Sigmoid colon (tissue), 7 donors: Measurements from ENCODE around the gene MED13L. TPM values are rescaled to one million over a fixed set of nuclear protein-coding genes. Genes with fewer than 3 reads are reported as not detected.
A peak's percentile ranks its signal among the peaks of the same experiment; 100 is the strongest.

ENCODE experiments used
- DNase-seq: peaks from one replicate; pipeline ENCODE4 v3.0.0-alpha.2; 2019
- H3K27ac ChIP-seq, 4 donors: fragments of 200-600 bp; sonication (generic); one replicate each; pipeline ENCODE4 v1.5.1; 2016 to 2019; ENCODE audit warnings: mild to moderate bottlenecking in 1 of 4
- H3K27me3 ChIP-seq, 3 donors: fragments of 200-600 bp; sonication (generic); one replicate each; pipeline ENCODE4 v1.5.1; 2019; ENCODE audit warnings: mild to moderate bottlenecking in 1 of 3
- H3K36me3 ChIP-seq, 4 donors: fragments of 200-600 bp; sonication (generic); one replicate each; pipeline ENCODE4 v1.5.1; 2016 to 2019
- H3K4me1 ChIP-seq, 4 donors: fragments of 200-600 bp; sonication (generic); one replicate each; pipeline ENCODE4 v1.5.1; 2017 to 2019
- H3K4me3 ChIP-seq, 4 donors: fragments of 200-600 bp; sonication (generic); one replicate each; pipeline ENCODE4 v1.5.1; 2017 to 2019; ENCODE audit warnings: mild to moderate bottlenecking in 2 of 4, moderate library complexity in 1 of 4
- H3K9me3 ChIP-seq, 4 donors: fragments of 200-600 bp in 3 of 4; sonication (generic) in 3 of 4; one replicate each; pipeline versions ENCODE4 v1.5.1 to v1.6.1; 2013 to 2019
- CTCF ChIP-seq, 4 experiments: fragments of 450-650 bp in 3 of 4; fragments of 200-600 bp in 1 of 4; IDR thresholded peaks; one replicate each; pipeline ENCODE4 v1.5.1; 2016 to 2019; ENCODE audit warnings: antibody characterized with exemption in 4 of 4, mild to moderate bottlenecking in 3 of 4, moderate library complexity in 2 of 4
- EP300 ChIP-seq, 4 donors: sonication (generic); formaldehyde crosslinking; IDR thresholded peaks; one replicate each; pipeline ENCODE4 v1.6.1; 2017; ENCODE audit warnings: antibody characterized with exemption in 4 of 4
- POLR2A ChIP-seq, 2 donors: fragments of 450-650 bp; IDR thresholded peaks; one replicate each; pipeline ENCODE4 v1.6.1; 2016; ENCODE audit warnings: antibody characterized with exemption in 2 of 2, mild to moderate bottlenecking in 2 of 2, moderate library complexity in 2 of 2
- POLR2AphosphoS5 ChIP-seq, 4 donors: sonication (generic); formaldehyde crosslinking; IDR thresholded peaks; one replicate each; pipeline ENCODE4 v1.6.1; 2017; ENCODE audit warnings: antibody characterized with exemption in 4 of 4
- WGBS, 2 donors: extraction: QIAGEN DNeasy Blood & Tissue Kit; methylation state at CpG; one replicate each; pipeline ENCODE4 v1.1.7; 2013; 5-methylcytosine and 5-hydroxymethylcytosine counted together
- intact Hi-C: fragments of 100-400 bp; cut with DNase I; formaldehyde crosslinking; loops from one replicate; pipeline ENCODE4 v1.15.1; 2023
- polyA plus RNA-seq, 3 donors: library from polyadenylated mRNA; stranded (reverse); fragments of 200-250 nt; gene quantifications; one replicate each; pipeline ENCODE4 v1.2.3, GENCODE V29; 2013
- total RNA-seq, 4 donors: library from RNA; depleted of rRNA; stranded (reverse); fragments of >200 nt; gene quantifications; one replicate each; pipeline ENCODE4 v1.1.0, GENCODE V29; 2016
- donor health status: healthy with polysubstance abuse.
- donor health status: Bipolar disorder and iron deficiency.
- donor health status: healthy.

Gene MED13L
- total and polyA plus RNA-seq, 7 donors: 12.5 to 246 (median 151) TPM

DNA sequence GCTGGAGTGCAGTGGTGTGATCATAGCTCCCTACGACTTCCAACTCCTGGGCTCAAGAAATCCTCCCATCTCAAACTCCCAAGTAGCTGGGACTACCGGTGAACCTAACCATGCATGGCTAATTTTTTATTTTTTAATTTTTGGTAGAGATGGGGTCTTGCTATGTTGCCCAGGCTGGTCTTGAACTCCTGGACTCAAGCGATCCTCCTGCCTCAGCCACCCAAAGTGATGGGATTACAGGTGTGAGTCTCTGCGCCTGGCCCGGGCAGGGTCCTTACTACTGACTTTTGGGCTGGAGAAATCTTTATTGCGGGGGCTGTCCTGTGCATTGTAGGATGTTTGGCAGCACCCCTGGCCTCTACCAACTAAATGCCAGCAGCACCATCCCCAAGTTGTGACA is 44.4 kb upstream of the MED13L start:
- no peak overlapping the region for H3K4me3 ChIP-seq
- intact Hi-C loops: loop anchor here (2.0 kb wide), 3 partner anchors 37 to 277 kb away; no protein-coding TSS in a partner anchor
- H3K4me1 ChIP-seq: peaks cover 3 to 33% (median 30%) of the 10 kb centered on the region in 4 donors
- no peak for TF ChIP-seq POLR2AphosphoS5 (IDR thresholded peaks at IDR 0.05)
- no peak for TF ChIP-seq CTCF (IDR thresholded peaks at IDR 0.05)
- TF ChIP-seq POLR2A (IDR thresholded peaks at IDR 0.05): no peak
- TF ChIP-seq EP300 (IDR thresholded peaks at IDR 0.05): no peak
- H3K27me3 ChIP-seq: no peaks in the 10 kb centered on the region
- H3K36me3 ChIP-seq: no peaks in the 10 kb centered on the region
- 91 to 95% methylated on average over 6 of the region's 6 CpGs for WGBS, 2 donors
- DNase-seq: no peak
- H3K27ac ChIP-seq: no peak overlapping the region
- H3K9me3 ChIP-seq: no peaks in the 10 kb centered on the region

DNA sequence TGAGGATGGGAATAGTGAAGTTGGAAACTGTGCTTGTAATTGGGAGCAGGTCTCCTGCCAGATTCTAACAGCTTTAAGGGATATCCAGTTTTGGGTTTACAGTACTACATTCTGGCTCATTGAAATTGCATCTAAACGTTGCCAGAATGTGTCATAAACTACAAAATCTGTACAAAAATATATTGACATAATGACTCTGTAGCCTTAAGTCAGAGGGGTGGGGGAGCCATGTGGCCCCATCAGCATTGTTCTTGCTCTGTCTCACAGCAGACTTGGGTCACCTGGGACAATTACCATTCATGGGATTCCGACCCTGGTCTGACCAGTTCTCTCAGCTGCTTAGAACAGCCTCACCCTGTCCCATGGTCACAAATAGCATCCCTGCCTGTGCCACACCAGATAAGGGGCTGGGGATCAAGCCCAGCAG is 43.3 kb upstream of the MED13L start:
- no peaks in the 10 kb centered on the region for H3K9me3 ChIP-seq
- TF ChIP-seq CTCF (IDR thresholded peaks at IDR 0.05): no peak
- TF ChIP-seq POLR2A (IDR thresholded peaks at IDR 0.05): no peak
- no peak for TF ChIP-seq POLR2AphosphoS5 (IDR thresholded peaks at IDR 0.05)
- TF ChIP-seq EP300 (IDR thresholded peaks at IDR 0.05): no peak
- no peak for DNase-seq
- no peaks in the 10 kb centered on the region for H3K36me3 ChIP-seq
- peak overlapping the region; percentile 82 to 90 (median 88) for H3K27ac ChIP-seq
- WGBS, 2 donors: 25 to 60% methylated on average over 2 of the region's 2 CpGs
- H3K27me3 ChIP-seq: no peaks in the 10 kb centered on the region
- no peak overlapping the region for H3K4me3 ChIP-seq
- peaks cover 3 to 33% (median 30%) of the 10 kb centered on the region in 4 donors for H3K4me1 ChIP-seq
- intact Hi-C loops: loop anchor here (1.0 to 2.0 kb wide), 5 partner anchors 38 to 278 kb away; partner anchors contain the start of gene MED13L

GRCh38 chr12:116319898-116320621 is 42.6 kb upstream of the MED13L start:
- no peaks in the 10 kb centered on the region for H3K9me3 ChIP-seq
- peak overlapping the region in 2 of 4 donors; percentile 13 to 15 for H3K4me3 ChIP-seq
- H3K4me1 ChIP-seq: peaks cover 3 to 33% (median 30%) of the 10 kb centered on the region in 4 donors
- TF ChIP-seq EP300 (IDR thresholded peaks at IDR 0.05) (peak; percentile 86 to 97 (median 94)), POLR2A (IDR thresholded peaks at IDR 0.05) (no peak), POLR2AphosphoS5 (IDR thresholded peaks at IDR 0.05) (peak; percentile 99 to 100 (median 100))
- H3K27ac ChIP-seq: peak overlapping the region; percentile 82 to 90 (median 88)
- H3K36me3 ChIP-seq: no peaks in the 10 kb centered on the region
- peak; percentile 96 for DNase-seq
- H3K27me3 ChIP-seq: no peaks in the 10 kb centered on the region
- intact Hi-C loops: loop anchor here (1.0 to 5.0 kb wide), 6 partner anchors 39 to 279 kb away; partner anchors contain the start of gene MED13L
- 42 to 74% methylated on average over 16 of the region's 16 CpGs for WGBS, 2 donors

DNA sequence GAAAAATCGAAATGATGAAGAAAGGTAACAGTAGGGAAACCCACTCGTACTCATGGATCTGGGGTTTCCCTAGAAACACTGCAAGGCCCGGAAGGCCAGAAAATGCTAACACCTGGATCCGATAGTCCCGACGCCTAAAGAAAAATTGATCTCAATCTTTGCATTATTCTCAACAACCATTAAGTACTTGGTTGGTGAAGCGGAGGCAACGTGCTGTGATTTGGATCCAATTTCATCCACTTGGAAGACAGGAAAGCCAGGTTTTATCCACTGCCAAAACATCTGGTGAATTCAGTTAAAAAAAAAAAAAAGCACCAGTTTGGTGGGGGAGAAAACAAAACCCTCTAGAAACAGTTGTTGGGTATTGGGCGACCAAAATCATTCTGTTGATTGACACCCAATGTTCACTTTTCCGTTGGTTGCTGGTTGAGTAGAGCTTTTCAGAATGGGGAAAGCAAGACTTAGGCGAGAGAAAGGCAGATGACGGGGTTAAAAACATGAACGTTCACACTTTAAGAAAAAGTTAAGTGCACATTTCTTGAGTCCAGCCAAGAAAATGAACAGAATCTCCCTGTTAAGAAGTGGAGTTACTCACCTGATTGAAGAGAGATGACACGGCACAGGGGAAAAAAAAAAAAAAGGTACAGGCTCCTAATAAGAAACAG is 41.9 kb upstream of the MED13L start:
- intact Hi-C loops: loop anchor here (5.0 kb wide), 1 partner anchor 113 kb away; no protein-coding TSS in a partner anchor
- DNase-seq: no peak
- Histone ChIP-seq H3K36me3 (no peaks in the 10 kb centered on the region), H3K27me3 (no peaks in the 10 kb centered on the region), H3K4me3 (peak overlapping the region in 2 of 4 donors; percentile 13 to 15), H3K27ac (peak overlapping the region; percentile 82 to 90 (median 88)), H3K4me1 (peaks cover 3 to 33% (median 30%) of the 10 kb centered on the region in 4 donors), H3K9me3 (no peaks in the 10 kb centered on the region)
- WGBS, 2 donors: 69 to 89% methylated on average over 14 of the region's 14 CpGs
- no peak for TF ChIP-seq EP300 (IDR thresholded peaks at IDR 0.05)
- no peak for TF ChIP-seq POLR2A (IDR thresholded peaks at IDR 0.05)
- no peak for TF ChIP-seq CTCF (IDR thresholded peaks at IDR 0.05)
- TF ChIP-seq POLR2AphosphoS5 (IDR thresholded peaks at IDR 0.05): no peak
